GM12801 (cell line): ENCODE data around the gene VWA5B1.

ENCODE experiments used
- CTCF ChIP-seq: IDR thresholded peaks from one replicate; pipeline ENCODE4 v1.5.1; 2011; ENCODE audit warnings: control low read depth; ENCODE audit not compliant: insufficient read length; ENCODE audit errors: extremely low read depth

Gene VWA5B1

GRCh38 chr1:20366463-20367115 lies 75.9 kb downstream of the VWA5B1 start:
- no peak for TF ChIP-seq CTCF

GRCh38 chr1:20367116-20367585 lies 76.5 kb downstream of the VWA5B1 start:
- no peak for TF ChIP-seq CTCF

GRCh38 chr1:20367626-20368025 lies 77.0 kb downstream of the VWA5B1 start:
- no peak for TF ChIP-seq CTCF

GRCh38 chr1:20368866-20369470 lies 78.3 kb downstream of the VWA5B1 start:
- TF ChIP-seq CTCF = no peak

GRCh38 chr1:20370698-20371097 lies 80.0 kb downstream of the VWA5B1 start:
- no peak for TF ChIP-seq CTCF

- TF ChIP-seq CTCF = no peak
Measured at GRCh38 chr1:20371411-20371810, 80.7 kb downstream of the VWA5B1 start.

- no peak for TF ChIP-seq CTCF
Measured at GRCh38 chr1:20371883-20372282, 81.2 kb downstream of the VWA5B1 start.
